K562 (cell line): Measurements from ENCODE around the gene IFFO2. TPM values are rescaled to one million over a fixed set of nuclear protein-coding genes. Genes with fewer than 3 reads are reported as not detected.
A peak's percentile ranks its signal among the peaks of the same experiment; 100 is the strongest.

Experiments used
- ATAC-seq: fragments of 200-7000 bp; cut with Tn5 transposase; 3 replicates; pipeline ENCODE4 v1.9.1; 2020; ENCODE audit warnings: moderate library complexity
- BruUV-seq: library from RNA; stranded (reverse); fragments of 400-500 nt; replicated peaks from 2 replicates; lab custom pipeline; 2021; lab: Mats Ljungman, UMichigan
- CTCF ChIA-PET: fragments of 300-600 bp; formaldehyde crosslinking; extraction: SDS; loops from one replicate; lab custom pipeline; 2021; ENCODE audit warnings: low intra/inter-chr PET ratio; lab: Yijun Ruan, JAX
- POLR2A ChIA-PET: fragments of 300-600, 350-650 bp; sonication (Branson Sonifier 250); formaldehyde crosslinking; extraction: SDS; loops from one replicate; lab custom pipeline; 2021; ENCODE audit warnings: antibody characterized with exemption, inconsistent platforms; lab: Yijun Ruan, JAX
- DNase-seq, 4 experiments: peaks; one replicate each; pipeline versions ENCODE4 v3.0.0 to v3.0.0-alpha.2; 2011 to 2018; ENCODE audit warnings: low spot score in 3 of 4, mixed read lengths in 3 of 4; ENCODE audit errors: extremely low read depth in 1 of 4
- FAIRE-seq: peaks from 2 replicates; lab custom pipeline; 2011; peaks lifted over from hg19 to GRCh38; lab: Jason Lieb, UNC
- H2AFZ ChIP-seq: 2 replicates; pipeline ENCODE4 v1.6.0; 2011; ENCODE audit warnings: low read depth, low read length, control low read depth, inconsistent platforms
- H3K27ac ChIP-seq: fragments of 200-600 bp; 3 replicates; pipeline ENCODE4 v1.8.0; 2011; ENCODE audit warnings: low read depth, mild to moderate bottlenecking, control low read depth, inconsistent platforms, low read length, moderate library complexity, mixed read lengths; ENCODE audit errors: extremely low read depth
- H3K27me3 ChIP-seq, 2 experiments: fragments of 300-600 bp in 1 of 2; 2 replicates in 1 of 2; 3 replicates in 1 of 2; pipeline versions ENCODE4 v1.6.0 to v1.8.0; 2011; ENCODE audit warnings: inconsistent platforms in 2 of 2, low read length in 2 of 2, mild to moderate bottlenecking in 1 of 2, mixed read lengths in 1 of 2, moderate library complexity in 1 of 2; ENCODE audit not compliant: control insufficient read depth in 2 of 2, insufficient read depth in 2 of 2
- H3K36me3 ChIP-seq: fragments of 300-600 bp; 3 replicates; pipeline ENCODE4 v1.8.0; 2011; ENCODE audit warnings: mild to moderate bottlenecking, low read length, inconsistent platforms; ENCODE audit not compliant: control insufficient read depth, insufficient read depth
- H3K4me1 ChIP-seq, 2 experiments: fragments of 200-600 bp in 1 of 2; replicated peaks in 1 of 2; 2 replicates in 1 of 2; 3 replicates in 1 of 2; pipeline versions ENCODE4 v1.5.1 to v1.8.0; 2011; ENCODE audit warnings: inconsistent platforms in 2 of 2, low read length in 2 of 2, mild to moderate bottlenecking in 1 of 2, mixed read lengths in 1 of 2, moderate library complexity in 1 of 2; ENCODE audit not compliant: control insufficient read depth in 2 of 2, insufficient read depth in 2 of 2
- H3K4me2 ChIP-seq: 2 replicates; pipeline ENCODE4 v1.6.1; 2011; ENCODE audit warnings: low read length, control low read depth, inconsistent platforms, mixed read lengths; ENCODE audit not compliant: insufficient read depth
- H3K4me3 ChIP-seq: fragments of 200-600 bp; sonication (generic), shearing (Covaris generic); 2 replicates; pipeline ENCODE4 v1.5.1; 2016; ENCODE audit warnings: control low read depth, inconsistent platforms
- H3K79me2 ChIP-seq: fragments of 200-600 bp; 3 replicates; pipeline ENCODE4 v1.8.0; 2011; ENCODE audit warnings: low read length, inconsistent platforms; ENCODE audit not compliant: control insufficient read depth, insufficient read depth
- H3K9ac ChIP-seq, 2 experiments: 2 replicates each; pipeline versions ENCODE4 v1.6.0 to v1.6.1; 2011; ENCODE audit warnings: low read depth in 2 of 2, low read length in 2 of 2, control low read depth in 1 of 2, inconsistent platforms in 1 of 2, mild to moderate bottlenecking in 1 of 2, mixed read lengths in 1 of 2; ENCODE audit not compliant: insufficient read depth in 1 of 2
- H3K9me1 ChIP-seq: one replicate; pipeline ENCODE4 v1.6.0; 2011; ENCODE audit warnings: inconsistent platforms, mild to moderate bottlenecking, low read length, moderate library complexity; ENCODE audit not compliant: control insufficient read depth, insufficient read depth
- H3K9me3 ChIP-seq: replicated peaks from 2 replicates; pipeline ENCODE4 v1.5.1; 2011; ENCODE audit warnings: low read depth, low read length, inconsistent platforms; ENCODE audit not compliant: control insufficient read depth, insufficient read depth
- H4K20me1 ChIP-seq: replicated peaks from 2 replicates; pipeline ENCODE4 v1.6.1; 2011; ENCODE audit warnings: low read length, inconsistent platforms, mixed read lengths; ENCODE audit not compliant: control insufficient read depth, insufficient read depth
- LARP7 ChIP-seq: fragments of 450-650 bp; IDR thresholded peaks from 2 replicates; pipeline ENCODE4 v1.6.1; 2016
- MCM5 ChIP-seq: fragments of 450-650 bp; IDR thresholded peaks from 2 replicates; pipeline ENCODE4 v1.6.1; 2016; ENCODE audit warnings: low read depth
- RBFOX2 ChIP-seq: fragments of 200-400 bp; formaldehyde crosslinking; IDR thresholded peaks from 2 replicates; pipeline ENCODE4 v1.6.1; 2017; ENCODE audit warnings: low read depth, mild to moderate bottlenecking, low read length, moderate library complexity
- RBM25 ChIP-seq: fragments of 200-400 bp; formaldehyde crosslinking; IDR thresholded peaks from 2 replicates; pipeline ENCODE4 v1.6.1; 2018; ENCODE audit warnings: low read length, low read depth, moderate library complexity; ENCODE audit not compliant: severe bottlenecking
- USF1 ChIP-seq: sonication (generic); formaldehyde crosslinking; IDR thresholded peaks from 2 replicates; pipeline ENCODE4 v1.9.0; 2022; ENCODE audit warnings: mild to moderate bottlenecking, missing genetic modification reagents
- YY1 ChIP-seq, 3 experiments: IDR thresholded peaks; 2 replicates each; pipeline ENCODE4 v1.6.1; 2011; ENCODE audit warnings: low read length in 2 of 3, mild to moderate bottlenecking in 2 of 3, moderate library complexity in 2 of 3, borderline replicate concordance in 1 of 3, control low read depth in 1 of 3, low read depth in 1 of 3; ENCODE audit not compliant: insufficient read depth in 3 of 3, insufficient replicate concordance in 2 of 3, control insufficient read depth in 1 of 3, insufficient read length in 1 of 3; ENCODE audit errors: extremely low read depth in 1 of 3
- ZNF239 ChIP-seq: fragments of 250-450 bp; sonication (Bioruptor Pico); IDR thresholded peaks from 2 replicates; pipeline ENCODE4 v1.4.0; 2020; ENCODE audit warnings: mild to moderate bottlenecking
- WGBS: fragments of 100-300 bp; shearing (Covaris generic); methylation state at CpG from one replicate; pipeline ENCODE4 v1.1.6; 2016; ENCODE audit warnings: low coverage, mixed read lengths; ENCODE audit not compliant: insufficient coverage; ENCODE audit errors: missing lambda C conversion rate; 5-methylcytosine and 5-hydroxymethylcytosine counted together
- in situ Hi-C: fragments of 300-500 bp; cut with MboI; formaldehyde crosslinking; loops from 4 replicates; pipeline ENCODE4 v1.15.0; 2018; ENCODE audit warnings: inconsistent platforms, mixed read lengths
- intact Hi-C: fragments of 100-400 bp; cut with micrococcal nuclease; formaldehyde crosslinking; loops from 2 replicates; pipeline ENCODE4 v1.14.2; 2022
- polyA plus RNA-seq, 8 experiments: library from polyadenylated mRNA; depleted of rRNA in 4 of 8; stranded (reverse) in 5 of 8; unstranded in 3 of 8; fragments of >200 nt; fragmentation: Nextera tagmentation in 2 of 8; fragmentation: Illumina TruSeq in 1 of 8; extraction: Ambion mirVana in 2 of 8; extraction: Trizol in 1 of 8; gene quantifications; 2 replicates each; pipeline versions ENCODE4 v1.2.1 to v1.2.3, GENCODE V29; 2011 to 2014; ENCODE audit warnings: inconsistent platforms in 1 of 8, missing spikeins in 1 of 8
- total RNA-seq, 7 experiments: library from RNA; depleted of rRNA in 6 of 7; stranded (reverse); fragments of >200 nt in 6 of 7; fragmentation: Illumina TruSeq in 2 of 7; extraction: Trizol in 2 of 7; gene quantifications; 2 replicates each; pipeline versions ENCODE4 v1.2.1 to v1.2.3, GENCODE V29; 2011 to 2021; ENCODE audit warnings: low replicate concordance in 1 of 7

Gene IFFO2
- total and polyA plus RNA-seq, 9 of the 15 experiments (the other 6 are each of a cell fraction or from before 2014, with no cell fraction given): 0.15 to 1.0 (median 0.44) TPM; not detected in 2

GRCh38 chr1:18878538-18879214 lies 77.8 kb downstream of the IFFO2 start:
- ATAC-seq (no peak), FAIRE-seq (no peak), DNase-seq (no peak)
- in situ Hi-C loops (loop anchor here (5.0 kb wide), 1 partner anchor 276 kb away; no protein-coding TSS in a partner anchor), intact Hi-C loops (no loop called here)
- no peak overlapping the region for H3K27ac ChIP-seq
- no peak overlapping the region for H3K9ac ChIP-seq
- H3K4me3 ChIP-seq: no peak overlapping the region
- H3K79me2 ChIP-seq: no peaks in the 10 kb centered on the region
- peaks cover 12% of the 10 kb centered on the region for H4K20me1 ChIP-seq
- H3K27me3 ChIP-seq: no peaks in the 10 kb centered on the region
- H3K4me2 ChIP-seq: no peak overlapping the region
- no peaks in the 10 kb centered on the region for H3K9me3 ChIP-seq
- no TSS peak for BruUV-seq
- H2AFZ ChIP-seq: no peak overlapping the region
- CTCF ChIA-PET: no interaction called here
- H3K9me1 ChIP-seq: no peaks in the 10 kb centered on the region
- peak; percentile 73 for TF ChIP-seq RBM25
- no peak for TF ChIP-seq MCM5
- TF ChIP-seq ZNF239: peak; percentile 96
- TF ChIP-seq RBFOX2: no peak
- TF ChIP-seq LARP7: no peak
- TF ChIP-seq YY1 (IDR thresholded peaks at IDR 0.05; ENCODE audit: borderline replicate concordance in 1 of 3, control insufficient read depth in 1 of 3, extremely low read depth in 1 of 3, insufficient read depth in 3 of 3, insufficient read length in 1 of 3, insufficient replicate concordance in 2 of 3, low read depth in 1 of 3, low read length in 2 of 3): peak in 1 of 3 experiments; percentile 55
- peak; percentile 25; the same call in 1 of the 2 replicates for TF ChIP-seq USF1
- H3K36me3 ChIP-seq: peaks cover 5% of the 10 kb centered on the region; the same call in 1 of the 3 replicates
- POLR2A ChIA-PET: interaction anchor here (0.6 kb wide), 2 partner anchors 22 to 282 kb away, joined by 3 read pairs; no protein-coding TSS in a partner anchor
- 52% methylated on average over 12 of the region's 12 CpGs for WGBS
- H3K4me1 ChIP-seq: peaks cover 0 to 28% of the 10 kb centered on the region in 2 experiments; a peak in 2 of 5 replicates
